Psoas muscle (tissue), 8 donors: Measurements from ENCODE around the gene MAMLD1. TPM values are rescaled to one million over a fixed set of nuclear protein-coding genes. Genes with fewer than 3 reads are reported as not detected.

Experiments
- ATAC-seq, 4 donors: fragments of 200-7000 bp; cut with Tn5 transposase; one replicate each; pipeline ENCODE4 v1.9.1; 2020; ENCODE audit warnings: moderate library complexity in 3 of 4, mild to moderate bottlenecking in 2 of 4
- DNase-seq, 2 donors: peaks; one replicate each; pipeline ENCODE4 v3.0.0-alpha.2; 2020
- H3K27ac ChIP-seq: fragments of 200-600 bp; one replicate; pipeline ENCODE4 v1.8.0; 2022
- H3K27me3 ChIP-seq, 3 donors: fragments of 200-600 bp in 1 of 3; one replicate each; pipeline versions ENCODE4 v1.6.1 to v1.8.0; 2013 to 2022; ENCODE audit warnings: low read length in 2 of 3, mild to moderate bottlenecking in 2 of 3, moderate library complexity in 1 of 3; ENCODE audit not compliant: insufficient read depth in 3 of 3
- H3K36me3 ChIP-seq, 2 donors: fragments of 200-600 bp in 1 of 2; one replicate each; pipeline versions ENCODE4 v1.6.1 to v1.8.0; 2013 to 2022; ENCODE audit warnings: low read depth in 1 of 2, mild to moderate bottlenecking in 1 of 2, moderate library complexity in 1 of 2; ENCODE audit not compliant: insufficient read depth in 1 of 2
- H3K4me1 ChIP-seq: fragments of 200-600 bp; one replicate; pipeline ENCODE4 v1.8.0; 2022
- H3K4me3 ChIP-seq: fragments of 200-600 bp; one replicate; pipeline ENCODE4 v1.8.0; 2022; ENCODE audit warnings: mild to moderate bottlenecking
- H3K9me3 ChIP-seq: fragments of 200-600 bp; one replicate; pipeline ENCODE4 v1.8.0; 2022
- CTCF ChIP-seq: fragments of 200-600 bp; IDR thresholded peaks from one replicate; pipeline ENCODE4 v1.8.0; 2022; ENCODE audit warnings: antibody characterized with exemption
- WGBS, 3 donors: extraction: QIAGEN DNeasy Blood & Tissue Kit; methylation state at CpG; one replicate each; pipeline versions ENCODE4 v1.1.6 to v1.1.7; 2013; 5-methylcytosine and 5-hydroxymethylcytosine counted together
- intact Hi-C, 2 donors: fragments of 100-400 bp; cut with DNase I; formaldehyde crosslinking; loops; one replicate each; pipeline versions ENCODE4 v1.11.0 to v1.14.2; 2022
- polyA plus RNA-seq, 3 donors: library from polyadenylated mRNA; stranded (reverse); fragments of 200-250 nt; gene quantifications; one replicate each; pipeline ENCODE4 v1.2.3, GENCODE V29; 2013
- total RNA-seq, 4 donors: library from RNA; stranded (reverse); fragmentation: NEBNext Ultra II Directional in 2 of 4; extraction: Animal tissue kit (Norgen Biotek cat#: 25700) in 2 of 4; gene quantifications; one replicate each; pipeline versions ENCODE4 v1.2.1 to v1.2.4, GENCODE V29; 2021 to 2023
- donor health status: healthy with polysubstance abuse.
- donor health status: DM: no; HTN: no; CAD: no; lungs with moderate emphysema.
- donor health status: Bipolar disorder and iron deficiency.
- donor health status: healthy.
- donor health status: DM: yes; HTN: yes; CAD: no.
- donor health status: DM: no; HTN: no; CAD: no.
- donor health status: DM: no; HTN: no; CAD: no.
- donor health status: DM: yes; HTN: yes; CAD: no.

MAMLD1 gene
- total and polyA plus RNA-seq, 7 donors, result 1.3 to 4.5 (median 2.2) TPM

GRCh38 chrX:150323020-150323419 lies 40.1 kb upstream of the MAMLD1 start:
- no peak overlapping the region for H3K4me3 ChIP-seq
- H3K27me3 ChIP-seq, result no peaks in the 10 kb centered on the region
- intact Hi-C loops, result no loop called here
- H3K36me3 ChIP-seq, result no peaks in the 10 kb centered on the region
- ATAC-seq, result no peak
- no peaks in the 10 kb centered on the region for H3K9me3 ChIP-seq
- TF ChIP-seq CTCF, result no peak
- no peak for DNase-seq
- no peaks in the 10 kb centered on the region for H3K4me1 ChIP-seq
- no peak overlapping the region for H3K27ac ChIP-seq

GRCh38 chrX:150324035-150324728 lies 38.9 kb upstream of the MAMLD1 start:
- WGBS, 3 donors, result 44 to 56% (median 46%) methylated on average over 4 of the region's 4 CpGs

GRCh38 chrX:150324919-150325318 lies 38.2 kb upstream of the MAMLD1 start:
- WGBS, 3 donors, result 86 to 93% (median 88%) methylated on average over 2 of the region's 2 CpGs
- H3K4me1 ChIP-seq, result no peaks in the 10 kb centered on the region
- no peak overlapping the region for H3K27ac ChIP-seq
- TF ChIP-seq CTCF, result no peak
- H3K4me3 ChIP-seq, result no peak overlapping the region
- DNase-seq, result no peak
- ATAC-seq, result no peak
- no peaks in the 10 kb centered on the region for H3K9me3 ChIP-seq
- intact Hi-C loops, result no loop called here
- H3K27me3 ChIP-seq, result no peaks in the 10 kb centered on the region
- no peaks in the 10 kb centered on the region for H3K36me3 ChIP-seq

More at GRCh38 chrX:150324035-150324728, 38.9 kb upstream of the MAMLD1 start:
- intact Hi-C loops, result no loop called here
- no peak for TF ChIP-seq CTCF
- no peak for ATAC-seq
- Histone ChIP-seq H3K36me3 (no peaks in the 10 kb centered on the region), H3K4me3 (no peak overlapping the region), H3K9me3 (no peaks in the 10 kb centered on the region), H3K27me3 (no peaks in the 10 kb centered on the region), H3K27ac (no peak overlapping the region), H3K4me1 (no peaks in the 10 kb centered on the region)
- DNase-seq, result no peak

- intact Hi-C loops, result no loop called here
- no peak overlapping the region for H3K4me3 ChIP-seq
- H3K36me3 ChIP-seq, result no peaks in the 10 kb centered on the region
- H3K9me3 ChIP-seq, result no peaks in the 10 kb centered on the region
- TF ChIP-seq CTCF, result no peak
- WGBS, 3 donors, result 20 to 58% (median 44%) methylated on average over 6 to 7 of the region's 7 CpGs
- no peaks in the 10 kb centered on the region for H3K27me3 ChIP-seq
- no peak overlapping the region for H3K27ac ChIP-seq
- H3K4me1 ChIP-seq, result no peaks in the 10 kb centered on the region
- DNase-seq (no peak), ATAC-seq (no peak)
These were observed 36.4 kb upstream of the MAMLD1 start for GRCh38 chrX:150326541-150327247.
